Non-pigmented ciliary epithelial cell (primary cell): ENCODE results near the gene ZNF420.

Experiments
- DNase-seq: peaks from one replicate; pipeline ENCODE4 v3.0.0-alpha.2; 2010; ENCODE audit warnings: low read depth

ZNF420 gene

DNA sequence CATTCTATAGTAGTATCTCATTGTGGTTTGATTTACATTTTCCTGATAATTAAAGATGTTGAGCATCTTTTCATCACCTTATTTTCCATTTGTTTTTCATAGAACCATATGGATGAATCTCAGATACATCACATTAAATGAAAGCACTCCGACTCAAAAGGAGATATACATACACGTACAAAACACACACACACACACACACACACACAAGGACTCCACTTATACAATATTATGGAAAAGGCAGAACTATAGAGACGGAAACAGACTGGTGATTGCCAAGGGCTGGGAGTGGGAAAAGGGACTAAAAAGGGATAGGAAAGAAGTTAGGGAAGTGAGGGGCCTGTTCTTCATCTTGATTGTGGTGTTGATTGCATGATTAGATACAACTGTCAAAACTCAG lies 70.0 kb downstream of the ZNF420 start:
- no peak for DNase-seq

GRCh38 chr19:37160153-37160552 lies 81.9 kb downstream of the ZNF420 start:
- DNase-seq = no peak

DNA sequence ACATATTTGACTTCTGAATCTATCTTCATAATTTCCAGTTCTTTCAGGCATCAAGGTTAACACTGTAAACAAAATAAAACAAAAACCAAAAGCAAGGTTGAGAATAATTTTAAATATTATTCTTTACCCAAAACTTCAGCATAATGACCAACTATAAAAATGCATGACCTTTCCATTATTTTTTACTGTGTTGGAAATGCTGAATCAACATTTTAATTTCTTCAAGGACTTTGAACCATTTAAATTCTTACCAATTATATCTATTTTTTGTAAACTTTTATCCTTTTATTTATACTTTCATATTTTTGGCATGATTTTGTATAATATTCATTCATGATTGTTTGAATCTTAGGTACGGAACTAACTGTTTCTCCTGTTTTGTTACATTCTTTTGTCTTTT lies 87.4 kb downstream of the ZNF420 start:
- no peak for DNase-seq

GRCh38 chr19:37172368-37173366 lies 94.4 kb downstream of the ZNF420 start, which contains the start of gene ZNF585A:
ZNF585A (minus strand) TSS chr19:37172695; CDS start chr19:37169910, 2,785 bp downstream.
- peak; percentile 90 for DNase-seq
